Kidney epithelial cell (primary cell): ENCODE results near the gene KCNQ2. TPM values are rescaled to one million over a fixed set of nuclear protein-coding genes. Genes with fewer than 3 reads are reported as not detected.

Experiments used
- DNase-seq: peaks from one replicate; pipeline ENCODE4 v3.0.0-alpha.2; 2010; ENCODE audit warnings: low read depth
- H3K27me3 ChIP-seq: 2 replicates; pipeline ENCODE4 v1.6.0; 2011; ENCODE audit warnings: low read length; ENCODE audit not compliant: control insufficient read depth, insufficient read depth
- H3K36me3 ChIP-seq: 2 replicates; pipeline ENCODE4 v1.5.1; 2011; ENCODE audit warnings: low read length; ENCODE audit not compliant: control insufficient read depth, insufficient read depth
- H3K4me3 ChIP-seq: 2 replicates; pipeline ENCODE4 v1.5.1; 2011; ENCODE audit warnings: low read depth, mild to moderate bottlenecking, control low read depth, low read length
- CTCF ChIP-seq: IDR thresholded peaks from 2 replicates; pipeline ENCODE4 v1.5.1; 2011; ENCODE audit warnings: mild to moderate bottlenecking, moderate library complexity, low read length, control low read depth, inconsistent platforms; ENCODE audit not compliant: insufficient read depth, poor library complexity, severe bottlenecking
- total RNA-seq: library from RNA; depleted of rRNA; stranded (reverse); fragments of >200 nt; gene quantifications from 2 replicates; pipeline ENCODE4 v1.2.3, GENCODE V29; 2015

KCNQ2 gene
- total RNA-seq, 1 donor from 2014 or later = 0.04 TPM

- Histone ChIP-seq H3K27me3 (peaks cover 51% of the 10 kb centered on the region), H3K4me3 (peak overlapping the region; percentile 21), H3K36me3 (no peaks in the 10 kb centered on the region)
- TF ChIP-seq CTCF = no peak
- DNase-seq = no peak
Measured at GRCh38 chr20:63499338-63499969, 27.0 kb upstream of the KCNQ2 start.

GRCh38 chr20:63498960-63499337 lies 26.5 kb upstream of the KCNQ2 start, which contains the start of gene EEF1A2:
Gene EEF1A2 (minus strand): TSS chr20:63499083. CDS start chr20:63497763, 1,320 bp downstream.
- peaks cover 51% of the 10 kb centered on the region for H3K27me3 ChIP-seq
- peak within 1 kb of the TSS; percentile 30 for H3K4me3 ChIP-seq
- DNase-seq = no peak
- peak; percentile 1 for TF ChIP-seq CTCF
- no peaks in the 10 kb centered on the region for H3K36me3 ChIP-seq

- TF ChIP-seq CTCF = no peak
- Histone ChIP-seq H3K36me3 (no peaks in the 10 kb centered on the region), H3K4me3 (peak overlapping the region; percentile 30), H3K27me3 (peaks cover 44% of the 10 kb centered on the region)
- no peak for DNase-seq
Measured at GRCh38 chr20:63497946-63498935, 25.8 kb upstream of the KCNQ2 start.

GRCh38 chr20:63497138-63497945 lies 24.9 kb upstream of the KCNQ2 start:
- no peak for TF ChIP-seq CTCF
- H3K36me3 ChIP-seq = no peaks in the 10 kb centered on the region
- DNase-seq = no peak
- no peak overlapping the region for H3K4me3 ChIP-seq
- H3K27me3 ChIP-seq = peaks cover 36% of the 10 kb centered on the region

- peaks cover 31% of the 10 kb centered on the region for H3K27me3 ChIP-seq
- no peak for TF ChIP-seq CTCF
- DNase-seq = no peak
- H3K36me3 ChIP-seq = no peaks in the 10 kb centered on the region
- H3K4me3 ChIP-seq = no peak overlapping the region
Measured at GRCh38 chr20:63496596-63497120, 24.2 kb upstream of the KCNQ2 start.
